Endothelial cell of umbilical vein (primary cell): Measurements from ENCODE around the gene HDAC7.

ENCODE experiments used
- CTCF ChIP-seq, 2 donors: IDR thresholded peaks; 1 replicate in 1 of 2; 2 replicates in 1 of 2; pipeline ENCODE4 v1.5.1; 2011; ENCODE audit warnings: low read length in 2 of 2, mild to moderate bottlenecking in 2 of 2, moderate library complexity in 2 of 2, control low read depth in 1 of 2, inconsistent platforms in 1 of 2, low read depth in 1 of 2; ENCODE audit not compliant: insufficient read depth in 1 of 2; ENCODE audit errors: extremely low read depth in 1 of 2
- EZH2 ChIP-seq: IDR thresholded peaks from 2 replicates; pipeline ENCODE4 v1.6.1; 2012; ENCODE audit warnings: borderline replicate concordance, low read depth, mild to moderate bottlenecking, moderate library complexity, low read length, inconsistent platforms; ENCODE audit not compliant: severe bottlenecking
- JUN ChIP-seq: IDR thresholded peaks from 2 replicates; pipeline ENCODE4 v1.6.1; 2011; ENCODE audit warnings: borderline replicate concordance, low read depth; ENCODE audit not compliant: insufficient read length, insufficient read depth
- MYC ChIP-seq: IDR thresholded peaks from one replicate; pipeline ENCODE4 v1.6.1; 2011; ENCODE audit warnings: mild to moderate bottlenecking, low read depth, low read length
- POLR2A ChIP-seq: IDR thresholded peaks from 2 replicates; pipeline ENCODE4 v1.6.1; 2012; ENCODE audit warnings: low read depth, mild to moderate bottlenecking, control low read depth, low read length
- POLR2AphosphoS5 ChIP-seq: IDR thresholded peaks from 2 replicates; pipeline ENCODE4 v1.6.1; 2012; ENCODE audit warnings: low read depth, mild to moderate bottlenecking, control low read depth, low read length, moderate library complexity; ENCODE audit not compliant: insufficient read depth
- TF ChIP-seq, protein P1 (sequence below): IDR thresholded peaks from 2 replicates; pipeline ENCODE4 v1.6.1; 2011; ENCODE audit not compliant: insufficient read depth, insufficient read length

- TF ChIP-seq, protein P1, sequence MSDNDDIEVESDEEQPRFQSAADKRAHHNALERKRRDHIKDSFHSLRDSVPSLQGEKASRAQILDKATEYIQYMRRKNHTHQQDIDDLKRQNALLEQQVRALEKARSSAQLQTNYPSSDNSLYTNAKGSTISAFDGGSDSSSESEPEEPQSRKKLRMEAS, result no peak
- TF ChIP-seq POLR2A (no peak), EZH2 (no peak), CTCF (IDR thresholded peaks at IDR 0.05; ENCODE audit: extremely low read depth in 1 of 2, insufficient read depth in 1 of 2, low read depth in 1 of 2, low read length in 2 of 2) (peak; percentile 64 to 66), POLR2AphosphoS5 (no peak), JUN (no peak), MYC (no peak)
Observed at GRCh38 chr12:47767216-47767724, 52.4 kb downstream of the HDAC7 start.
